MM.1S (cell line): ENCODE results near the gene FN3K.
"Not testable (repeated sequence)": the region's sequence is repeated elsewhere in the genome, so short reads cannot be mapped to it uniquely, and the experiment has no call there.

ENCODE experiments used
- EZH2 ChIP-seq: fragments of 300-600 bp; sonication (generic); optimal IDR thresholded peaks from 2 replicates; pipeline ENCODE3; 2017; ENCODE audit warnings: low read depth, mild to moderate bottlenecking, antibody characterized with exemption, low read length, mixed read lengths
- EZH2phosphoT487 ChIP-seq: fragments of 300-600 bp; sonication (generic); IDR thresholded peaks from 2 replicates; pipeline ENCODE4 v1.6.1; 2018; ENCODE audit warnings: antibody characterized with exemption, low read length
- TF ChIP-seq, protein P1 (sequence below): fragments of 300-600 bp; sonication (generic); IDR thresholded peaks from 2 replicates; pipeline ENCODE4 v1.5.1; 2016; ENCODE audit warnings: antibody characterized with exemption, low read length, mixed read lengths

DNA sequence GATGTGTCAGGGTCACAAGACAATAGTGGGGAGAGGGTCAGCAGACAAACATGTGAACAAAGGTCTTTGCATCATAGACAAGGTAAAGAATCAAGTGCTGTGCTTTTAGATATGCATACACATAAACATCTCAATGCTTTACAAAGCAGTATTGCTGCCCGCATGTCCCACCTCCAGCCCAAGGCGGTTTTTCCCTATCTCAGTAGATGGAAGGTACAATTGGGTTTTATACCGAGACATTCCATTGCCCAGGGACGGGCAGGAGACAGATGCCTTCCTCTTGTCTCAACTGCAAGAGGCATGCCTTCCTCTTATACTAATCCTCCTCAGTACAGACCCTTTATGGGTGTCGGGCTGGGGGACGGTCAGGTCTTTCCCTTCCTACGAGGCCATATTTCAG, 9.3 kb downstream of the FN3K start:
- TF ChIP-seq, protein P1, sequence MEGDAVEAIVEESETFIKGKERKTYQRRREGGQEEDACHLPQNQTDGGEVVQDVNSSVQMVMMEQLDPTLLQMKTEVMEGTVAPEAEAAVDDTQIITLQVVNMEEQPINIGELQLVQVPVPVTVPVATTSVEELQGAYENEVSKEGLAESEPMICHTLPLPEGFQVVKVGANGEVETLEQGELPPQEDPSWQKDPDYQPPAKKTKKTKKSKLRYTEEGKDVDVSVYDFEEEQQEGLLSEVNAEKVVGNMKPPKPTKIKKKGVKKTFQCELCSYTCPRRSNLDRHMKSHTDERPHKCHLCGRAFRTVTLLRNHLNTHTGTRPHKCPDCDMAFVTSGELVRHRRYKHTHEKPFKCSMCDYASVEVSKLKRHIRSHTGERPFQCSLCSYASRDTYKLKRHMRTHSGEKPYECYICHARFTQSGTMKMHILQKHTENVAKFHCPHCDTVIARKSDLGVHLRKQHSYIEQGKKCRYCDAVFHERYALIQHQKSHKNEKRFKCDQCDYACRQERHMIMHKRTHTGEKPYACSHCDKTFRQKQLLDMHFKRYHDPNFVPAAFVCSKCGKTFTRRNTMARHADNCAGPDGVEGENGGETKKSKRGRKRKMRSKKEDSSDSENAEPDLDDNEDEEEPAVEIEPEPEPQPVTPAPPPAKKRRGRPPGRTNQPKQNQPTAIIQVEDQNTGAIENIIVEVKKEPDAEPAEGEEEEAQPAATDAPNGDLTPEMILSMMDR: not testable (repeated sequence)
- not testable (repeated sequence) for TF ChIP-seq EZH2, EZH2phosphoT487
